C4-2B (cell line): ENCODE data around the gene NT5C1B.

Source experiments
- CTCF ChIP-seq: fragments of 450-650 bp; conservative IDR thresholded peaks from 2 replicates; pipeline ENCODE4 v1.5.1; 2017; ENCODE audit warnings: mild to moderate bottlenecking
- ZFX ChIP-seq: fragments of 450-650 bp; IDR thresholded peaks from 2 replicates; pipeline ENCODE4 v1.6.1; 2017

GRCh38 chr2:18560797-18561085, 28.6 kb downstream of the NT5C1B start:
- TF ChIP-seq CTCF (no peak), ZFX (no peak)
